GM18520 (cell line): ENCODE results near the gene ANKRD50.

ENCODE experiments used
- ATAC-seq: cut with Tn5 transposase; IDR thresholded peaks from one replicate; pipeline ENCODE4 v1.9.1; 2021; ENCODE audit not compliant: unreplicated experiment

Gene ANKRD50

GRCh38 chr4:124640022-124640730, 72.4 kb downstream of the ANKRD50 start:
- no peak for ATAC-seq

DNA sequence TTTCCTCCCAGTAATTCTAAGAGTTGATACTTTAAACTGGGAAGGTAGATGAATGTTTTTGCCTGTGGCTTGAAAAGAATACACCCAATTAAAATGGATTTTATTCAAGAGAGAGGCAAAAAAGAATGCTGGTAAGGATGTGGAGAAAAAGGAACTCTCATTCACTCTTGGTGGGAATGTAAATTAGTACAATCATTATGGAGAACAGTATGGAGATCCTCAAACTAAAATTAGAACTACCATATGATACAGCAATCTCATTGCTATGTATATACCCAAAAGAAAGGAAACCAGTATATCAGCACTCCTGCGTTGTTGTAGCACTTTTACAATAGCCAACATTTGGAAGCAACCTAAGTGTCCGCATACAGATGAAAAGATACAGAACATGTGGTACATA, 75.2 kb downstream of the ANKRD50 start:
- no peak for ATAC-seq

- no peak for ATAC-seq
These were observed 75.7 kb downstream of the ANKRD50 start for GRCh38 chr4:124636788-124637187.

- no peak for ATAC-seq
These were observed 77.2 kb downstream of the ANKRD50 start for GRCh38 chr4:124635331-124635730.

DNA sequence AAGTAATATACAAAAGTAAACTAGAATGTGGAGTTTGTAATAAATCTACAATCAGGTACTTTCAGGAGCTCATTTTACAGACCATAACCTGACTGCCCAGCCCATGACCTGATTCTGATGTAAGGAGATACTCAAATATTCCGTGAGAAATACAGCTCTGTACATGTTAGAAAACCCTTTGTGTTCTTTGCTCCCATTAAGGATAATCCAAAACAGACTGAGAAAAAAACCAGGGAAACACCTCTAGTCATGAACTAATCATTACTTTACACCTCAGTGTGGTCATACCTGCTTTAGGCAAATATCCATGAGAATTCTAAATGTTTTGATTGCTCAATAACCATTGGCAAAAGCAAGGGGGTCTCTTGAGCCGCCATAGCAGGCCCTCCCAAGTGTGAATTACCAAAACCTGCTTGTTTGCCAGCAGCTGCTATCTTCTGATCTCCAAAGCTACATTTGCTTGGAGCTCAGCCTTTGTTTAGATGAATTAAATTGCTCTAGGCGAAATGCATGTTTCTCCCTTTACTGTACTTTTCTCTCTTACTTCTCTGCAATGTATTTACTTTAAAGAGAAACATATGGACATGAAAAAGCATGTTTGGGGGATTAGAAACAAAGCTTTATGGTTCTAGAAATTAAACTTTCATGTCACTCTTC, 79.1 kb downstream of the ANKRD50 start:
- no peak for ATAC-seq

DNA sequence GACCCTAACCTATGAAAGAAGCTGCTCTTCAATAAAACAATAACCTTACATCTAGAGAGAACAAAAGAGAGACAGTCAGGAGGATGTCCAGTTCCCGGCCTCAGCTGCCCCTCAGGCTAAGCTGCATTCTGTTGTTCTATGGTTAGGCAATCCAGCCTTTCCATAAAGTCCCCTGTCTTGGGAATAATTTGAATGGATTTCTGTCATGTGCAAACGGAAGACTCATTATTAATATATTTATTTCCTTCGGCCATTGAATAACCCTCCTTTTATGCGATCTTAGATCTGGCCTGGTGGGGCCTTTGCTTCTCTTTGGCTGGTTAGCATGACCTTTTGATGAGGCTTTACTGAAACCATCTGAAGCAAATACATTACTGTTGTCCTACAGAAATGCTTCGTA, 80.1 kb downstream of the ANKRD50 start:
- ATAC-seq, result no peak

- peak; percentile 71 for ATAC-seq
These were observed 80.8 kb downstream of the ANKRD50 start for GRCh38 chr4:124631760-124632159.

DNA sequence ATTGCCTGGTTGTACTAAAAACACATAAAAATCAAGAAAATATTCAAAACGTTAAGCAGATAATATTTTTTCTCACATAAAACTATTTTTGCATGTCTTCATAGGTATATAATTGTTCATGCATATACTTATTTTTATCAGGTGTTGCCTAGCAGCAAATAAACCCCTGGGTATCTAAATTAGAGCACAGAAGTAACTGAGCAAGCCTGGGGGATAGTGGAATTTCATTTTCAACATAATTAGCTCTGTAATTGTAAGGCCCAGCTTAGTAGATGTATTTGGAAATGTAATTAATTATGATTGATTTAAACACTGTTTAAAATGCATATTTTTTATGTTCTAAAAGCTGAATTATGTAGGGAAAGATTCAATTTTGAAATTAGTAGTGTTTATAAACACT, 82.9 kb downstream of the ANKRD50 start:
- no peak for ATAC-seq
